Cerebellar nuclear complex (tissue), 1 donor: ENCODE measurements around the gene CCDC92B.

Experiments
- DNase-seq, 2 experiments: peaks; one replicate each; lab custom pipeline; 2025; lab: John Stamatoyannopoulos, UW

CCDC92B gene

DNA sequence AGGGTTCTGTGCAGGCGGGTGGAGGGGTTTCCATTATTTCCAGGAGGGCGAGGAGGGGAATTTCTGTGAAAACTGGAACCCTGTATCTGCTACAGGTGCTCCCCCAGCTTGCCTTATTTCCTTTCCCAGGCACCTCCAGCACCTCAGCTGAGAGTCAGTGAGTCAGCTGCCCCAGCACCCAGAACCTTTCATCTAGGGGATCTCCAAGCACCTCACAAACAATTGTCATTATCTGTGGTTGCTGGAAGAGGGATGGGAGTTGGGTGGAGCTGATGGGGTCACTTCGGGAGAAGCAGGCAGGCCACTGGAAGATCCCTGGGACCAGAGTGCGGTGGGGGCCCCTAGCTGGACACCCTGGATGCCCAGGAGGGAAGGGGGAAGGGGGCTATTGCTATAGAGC, 27.8 kb downstream of the CCDC92B start:
- no peak for DNase-seq

- no peak for DNase-seq
Observed at GRCh38 chr17:2719861-2720260, 29.6 kb downstream of the CCDC92B start.

DNA sequence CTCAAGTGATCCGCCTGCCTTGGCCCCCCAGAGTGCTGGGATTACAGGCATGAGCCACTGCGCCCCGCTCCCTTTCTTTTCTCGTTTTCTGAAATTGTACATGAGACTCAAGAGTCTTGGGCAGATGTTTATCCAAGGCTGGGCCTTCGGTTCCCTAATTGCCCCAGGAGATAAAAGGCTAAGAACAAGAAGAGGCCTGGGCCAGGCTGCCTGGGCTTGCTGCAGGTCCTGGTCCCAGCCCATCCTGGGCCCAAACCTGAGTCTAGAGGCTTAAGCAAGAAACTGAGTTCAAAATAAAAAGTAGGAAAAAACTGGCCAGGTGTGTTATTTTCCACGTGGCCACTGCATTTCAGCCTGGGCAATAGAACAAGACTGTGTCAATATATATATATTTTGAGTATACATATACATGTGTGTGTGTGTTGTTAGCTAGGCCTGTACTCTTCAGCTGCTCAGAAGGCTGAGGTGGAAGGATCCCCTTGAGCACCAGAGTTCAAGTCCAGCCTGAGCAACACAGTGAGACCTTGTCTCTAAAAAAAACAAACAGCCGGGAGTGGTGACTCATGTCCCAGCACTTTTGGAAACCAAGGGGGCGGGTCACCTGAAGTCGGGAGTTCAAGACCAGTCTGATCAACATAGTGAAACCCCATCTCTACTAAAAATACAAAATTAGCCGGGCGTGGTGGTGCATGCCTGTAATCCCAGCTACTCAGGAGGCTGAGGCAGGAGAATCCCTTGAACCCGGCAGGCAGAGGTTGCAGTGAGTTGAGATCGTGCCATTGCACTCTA, 31.1 kb downstream of the CCDC92B start:
- no peak for DNase-seq

- no peak for DNase-seq
Observed at GRCh38 chr17:2716649-2717048, 32.8 kb downstream of the CCDC92B start.

- peak in 1 of 2 experiments; percentile 22 for DNase-seq
Observed at GRCh38 chr17:2713881-2714280, 35.6 kb downstream of the CCDC92B start.

DNA sequence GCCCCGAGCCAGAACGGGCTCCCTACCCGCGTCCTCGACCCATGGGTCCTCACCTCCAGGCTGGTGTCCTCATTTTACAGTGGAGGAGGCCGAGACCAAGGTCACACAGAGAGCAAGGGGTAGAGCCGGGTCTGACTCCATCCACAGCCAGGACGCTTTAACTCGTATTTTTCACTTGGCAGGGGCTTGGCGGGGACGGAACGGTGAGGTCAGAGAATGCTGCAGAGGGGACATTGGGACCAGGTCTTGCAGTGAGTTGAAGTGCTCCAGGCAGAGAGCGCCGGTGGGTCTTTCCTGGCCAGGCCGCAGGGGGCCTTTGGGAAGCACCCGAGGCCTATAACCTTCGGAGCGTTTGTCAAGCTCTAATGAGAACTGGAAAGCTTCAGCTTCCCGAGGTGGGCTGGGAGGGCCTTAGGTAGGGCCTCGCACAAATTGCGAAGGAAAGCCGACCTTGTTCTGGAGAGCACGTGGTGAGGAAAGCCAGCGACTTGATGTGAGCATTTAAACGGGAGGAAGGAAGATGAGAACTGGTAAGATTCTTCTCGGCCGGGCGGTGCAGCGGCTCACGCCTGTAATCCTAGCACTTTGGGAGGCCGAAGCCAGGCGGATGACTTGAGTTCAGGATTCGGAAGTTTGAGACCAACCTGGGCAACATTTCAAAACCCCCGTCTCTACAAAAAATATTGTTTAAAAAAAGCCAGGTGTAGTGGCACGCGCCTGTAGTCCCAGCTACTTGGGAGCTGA, 37.0 kb downstream of the CCDC92B start:
- DNase-seq, result no peak

GRCh38 chr17:2711608-2712299, 37.7 kb downstream of the CCDC92B start, which contains the start of gene CLUH:
CLUH (minus strand) TSS chr17:2711764; CDS start chr17:2711661, 103 bp downstream.
- peak in 1 of 2 experiments; percentile 85 for DNase-seq

DNA sequence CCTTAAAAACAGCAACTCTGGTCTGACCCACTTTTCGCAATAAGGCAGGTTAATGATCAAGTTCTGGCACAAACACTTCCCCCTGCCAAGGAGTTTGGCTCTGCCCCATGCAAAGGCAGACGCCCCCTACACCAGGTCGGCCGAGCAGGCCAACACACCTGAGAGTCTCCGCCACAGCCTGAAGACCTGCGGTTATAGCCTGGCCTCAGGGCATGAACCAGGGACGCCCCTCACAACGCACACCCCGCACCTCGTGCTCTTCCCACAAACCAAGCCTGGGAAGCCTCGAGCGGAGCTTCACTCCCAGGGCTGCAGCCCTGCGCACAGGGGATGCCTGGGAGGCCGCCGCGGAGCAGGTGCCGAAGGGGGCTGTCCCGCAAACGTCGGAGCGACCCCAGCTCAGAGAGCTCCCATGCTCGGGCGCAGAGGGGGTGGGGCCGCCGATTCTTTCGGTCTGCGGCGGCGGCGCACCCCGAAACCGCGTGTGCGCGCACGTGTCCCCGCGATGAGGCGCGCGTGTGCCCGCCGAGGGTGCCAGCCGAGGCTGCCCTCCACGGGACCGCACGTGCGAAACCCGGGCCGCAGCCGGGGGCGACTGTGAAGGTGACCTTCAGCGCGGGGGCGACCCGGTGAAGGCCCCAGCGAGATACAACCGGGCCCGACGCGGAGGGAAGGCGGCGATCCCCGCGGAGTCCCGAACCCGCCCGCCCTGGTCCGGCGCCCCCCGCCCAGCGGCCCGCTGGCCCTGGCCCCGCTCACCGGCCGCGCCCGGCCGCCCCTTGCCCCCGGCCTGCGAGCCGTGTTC, 38.4 kb downstream of the CCDC92B start:
- no peak for DNase-seq

GRCh38 chr17:2710071-2710802, 39.2 kb downstream of the CCDC92B start:
- no peak for DNase-seq

DNA sequence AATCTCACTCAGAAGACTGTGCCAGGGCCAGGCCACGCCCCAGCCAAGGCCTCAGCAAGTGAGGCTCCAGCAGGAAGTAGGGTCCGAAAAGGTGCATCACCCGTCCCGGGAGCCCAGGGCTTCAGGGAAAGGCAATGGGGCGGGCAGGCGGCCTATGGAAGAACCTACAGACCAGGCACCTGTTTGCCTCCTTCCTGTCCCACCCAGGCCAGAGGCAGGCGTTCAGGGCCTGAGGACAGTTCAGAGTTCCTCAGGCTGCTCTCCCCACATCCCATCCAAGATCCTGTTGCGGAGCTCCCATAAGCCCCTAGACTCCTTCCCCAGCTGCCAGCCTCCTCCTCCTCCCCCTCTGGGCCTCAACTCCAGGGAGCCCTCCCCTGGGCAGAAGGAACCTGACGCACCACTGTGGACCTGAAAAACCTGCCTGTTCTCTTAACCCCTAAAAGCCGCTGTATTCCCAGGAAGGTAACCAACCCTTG, 40.2 kb downstream of the CCDC92B start:
- no peak for DNase-seq

DNA sequence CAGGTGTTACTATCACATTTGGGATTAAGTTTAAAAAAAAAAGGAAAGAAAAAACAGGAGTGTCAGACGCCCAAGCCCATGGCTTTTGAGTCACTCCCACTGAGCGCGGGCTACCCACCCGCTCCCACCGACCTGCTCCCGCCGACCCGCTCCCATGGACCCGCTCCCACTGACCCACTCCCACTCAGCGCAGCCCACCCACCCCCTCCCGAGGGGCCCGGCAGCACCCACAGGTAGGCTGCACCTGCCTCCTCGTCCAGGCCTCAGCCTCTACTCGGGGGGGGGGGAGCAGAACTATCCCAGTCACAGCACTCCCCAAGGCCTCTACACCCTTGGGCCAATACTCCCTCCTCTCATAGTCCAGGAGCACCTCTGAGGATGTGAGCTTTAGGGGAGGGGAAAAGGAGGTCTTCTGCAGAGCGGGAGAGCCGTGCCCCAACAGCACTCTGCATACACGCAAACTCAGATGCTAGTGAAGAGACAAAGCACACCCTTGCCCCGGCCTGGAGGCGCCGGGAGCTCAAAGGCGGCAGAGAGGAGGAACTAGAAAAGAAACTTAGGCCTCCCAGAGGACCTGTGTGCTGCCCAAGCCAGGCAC, 40.8 kb downstream of the CCDC92B start:
- no peak for DNase-seq

DNA sequence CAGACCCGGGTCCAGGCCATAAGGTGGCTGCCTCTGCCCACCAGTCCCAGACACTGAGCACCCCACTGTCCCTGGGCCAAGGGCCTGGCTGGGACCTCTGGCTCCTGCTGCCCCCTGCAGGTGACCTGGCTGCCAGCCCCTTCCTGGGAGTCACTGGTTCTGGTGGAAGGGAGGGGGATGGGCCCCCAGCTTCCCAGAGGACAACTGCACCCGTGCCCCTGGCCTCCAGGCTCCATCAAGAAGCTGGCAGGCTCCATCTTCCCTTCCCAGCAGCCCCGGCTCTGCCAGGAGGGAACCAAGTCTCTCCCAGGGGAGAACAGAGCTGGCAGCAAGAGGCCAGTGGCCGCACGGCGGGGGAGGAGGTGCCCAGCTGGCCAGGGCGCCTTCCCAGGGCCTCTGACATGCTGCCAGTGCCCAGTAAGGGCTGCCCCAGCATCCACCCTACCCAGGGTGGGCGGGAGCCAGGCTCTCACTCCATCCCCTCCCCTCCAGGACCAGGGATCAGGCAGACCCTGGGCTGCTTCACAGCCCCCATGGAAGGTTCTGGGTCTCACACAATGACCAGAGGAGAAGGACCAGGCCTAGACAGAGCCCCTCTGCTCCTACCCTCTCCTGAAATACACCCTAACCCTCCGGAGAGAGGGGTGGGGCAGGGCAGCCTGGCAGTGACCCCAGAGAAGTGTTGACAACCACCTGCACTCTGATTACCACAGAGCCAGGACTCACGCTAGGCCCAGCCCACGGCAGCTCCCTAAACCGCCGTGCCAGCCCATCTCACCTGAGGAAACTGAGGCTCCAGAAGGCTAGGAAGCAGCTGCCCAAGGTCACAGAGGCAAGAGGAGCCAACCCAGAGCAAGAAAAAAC, 41.5 kb downstream of the CCDC92B start:
- DNase-seq, result no peak

- no peak for DNase-seq
Observed at GRCh38 chr17:2706911-2707510, 42.4 kb downstream of the CCDC92B start.

GRCh38 chr17:2705888-2706795, 43.3 kb downstream of the CCDC92B start:
- DNase-seq, result no peak

DNA sequence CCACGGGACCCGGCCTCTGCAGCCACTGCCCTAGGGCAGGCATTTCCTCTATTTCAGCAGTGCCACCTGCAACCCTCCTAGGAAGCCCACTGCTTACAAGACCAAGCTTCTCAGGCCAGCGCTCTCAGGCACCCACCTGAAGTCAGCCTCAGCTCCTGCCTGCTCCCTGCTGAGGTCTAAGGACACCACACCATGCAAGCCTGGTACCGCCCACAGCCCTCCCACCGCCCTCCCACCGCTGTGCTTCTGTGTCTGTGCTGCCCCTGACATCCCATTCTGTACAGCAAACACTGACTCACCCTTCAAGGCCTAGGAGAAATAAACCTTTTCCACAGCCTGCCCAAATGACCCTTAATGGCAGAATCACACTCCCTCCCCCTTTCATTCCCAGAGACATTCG, 44.2 kb downstream of the CCDC92B start:
- DNase-seq, result no peak

DNA sequence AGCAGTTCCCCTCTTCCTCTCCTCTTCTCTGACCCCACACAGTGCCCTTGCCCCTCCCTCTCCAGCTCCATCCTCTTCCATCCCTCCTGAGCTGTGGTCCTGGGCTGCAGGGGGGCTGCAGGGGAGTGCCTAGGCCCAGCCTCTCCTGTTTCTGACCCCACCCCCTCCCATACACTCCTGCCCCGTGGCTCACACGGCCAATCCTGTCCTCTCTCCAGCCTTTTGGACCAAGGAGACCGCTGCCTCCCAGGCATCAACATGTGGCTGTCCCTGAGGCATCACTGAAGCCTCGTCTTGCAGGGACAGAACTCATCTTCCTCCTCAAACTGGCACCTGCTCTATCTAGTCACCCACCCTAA, 44.6 kb downstream of the CCDC92B start:
- no peak for DNase-seq

- DNase-seq, result no peak
Observed at GRCh38 chr17:2704031-2704889, 45.2 kb downstream of the CCDC92B start.
